Mucosa of gallbladder (tissue), 1 donor: ENCODE measurements around the gene CTAGE8. TPM values are rescaled to one million over a fixed set of nuclear protein-coding genes. Genes with fewer than 3 reads are reported as not detected.
"Not testable (repeated sequence)": the region's sequence is repeated elsewhere in the genome, so short reads cannot be mapped to it uniquely, and the experiment has no call there.

Experiments
- DNase-seq: peaks from one replicate; pipeline ENCODE4 v3.0.0-alpha.2; 2020; ENCODE audit warnings: low spot score
- total RNA-seq: library from RNA; stranded (reverse); gene quantifications from one replicate; pipeline ENCODE4 v1.2.1, GENCODE V29; 2021
- donor health status: DM: no; HTN: no; CAD: no.

The CTAGE8 gene
- total RNA-seq, 1 donor from 2014 or later: 3.1 TPM

DNA sequence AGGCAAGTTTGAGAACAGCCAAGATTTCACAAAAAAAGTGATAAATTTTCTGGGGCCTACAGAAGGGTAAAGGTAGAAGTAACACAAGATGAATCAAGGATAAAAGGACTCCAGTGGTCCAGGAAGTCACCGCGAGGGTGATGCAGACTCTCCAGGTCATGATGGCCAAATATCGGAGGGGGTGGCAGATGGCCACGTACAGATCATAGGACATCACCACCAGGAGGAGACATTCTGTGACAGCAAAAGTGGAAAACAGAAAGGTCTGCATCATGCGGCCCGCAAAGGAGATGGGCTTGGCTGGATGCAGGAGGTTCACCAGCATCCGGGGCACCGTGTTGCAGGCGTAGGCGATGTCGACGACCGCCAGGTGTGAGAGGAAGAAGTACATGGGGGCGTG is 10.0 kb downstream of the CTAGE8 start:
- not testable (repeated sequence) for DNase-seq

DNA sequence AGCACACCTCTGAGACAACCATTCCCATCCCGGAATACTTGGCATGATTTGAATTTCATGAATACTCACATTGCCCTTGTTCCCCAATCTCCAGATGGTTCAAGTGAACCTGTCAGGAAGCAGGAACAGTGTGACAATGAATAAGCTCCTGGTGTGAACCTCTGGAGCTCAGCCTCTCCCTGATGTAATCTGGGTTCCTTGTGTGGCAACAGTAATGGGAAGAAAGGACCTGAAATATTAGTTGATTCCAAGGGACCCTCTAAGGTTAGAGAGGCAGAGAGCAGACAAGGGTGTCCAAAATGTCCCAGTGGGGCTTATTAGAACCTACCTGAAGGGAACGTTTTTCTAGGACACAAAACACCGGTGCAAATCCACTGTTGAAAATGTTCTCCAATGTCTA is 13.0 kb downstream of the CTAGE8 start:
- no peak for DNase-seq

DNA sequence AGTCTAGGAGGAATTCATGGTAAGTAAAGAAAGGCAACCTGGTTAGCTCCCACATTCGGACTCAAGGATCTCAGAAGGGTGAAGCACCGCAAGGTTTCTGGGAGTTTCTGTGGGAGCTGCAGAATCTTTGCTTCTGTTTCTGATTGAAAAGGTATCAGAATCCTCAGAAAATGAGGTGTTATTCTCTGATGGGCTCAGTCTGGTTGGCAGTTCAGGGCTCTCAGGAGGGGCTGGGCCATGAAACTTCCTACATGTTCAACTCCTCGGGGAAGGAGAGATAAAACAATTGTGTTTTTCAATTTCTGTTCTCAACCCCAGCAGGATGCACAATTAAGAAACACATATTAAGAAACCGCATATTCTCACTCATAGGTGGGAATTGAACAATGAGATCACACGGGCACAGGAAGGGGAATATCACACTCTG is 13.6 kb downstream of the CTAGE8 start:
- DNase-seq: no peak

DNA sequence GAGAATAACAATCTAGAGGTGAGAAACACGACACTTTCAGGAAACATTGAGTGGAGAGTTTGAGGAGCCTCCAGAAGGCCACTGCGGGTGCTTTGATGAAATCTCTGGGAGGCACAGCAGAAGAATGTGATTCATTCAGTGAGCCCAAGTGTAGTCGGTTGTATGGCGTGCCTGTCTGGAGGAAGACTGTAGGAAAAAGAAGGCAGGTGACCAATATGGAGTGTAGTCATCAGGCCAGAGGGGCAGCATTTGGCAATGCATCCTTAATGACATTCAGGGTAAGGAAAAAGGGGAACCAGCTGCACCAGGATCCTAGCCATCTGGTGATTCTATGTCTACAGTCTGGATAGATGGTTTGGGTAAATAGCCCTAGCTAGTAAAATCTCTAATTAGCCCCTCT is 16.8 kb downstream of the CTAGE8 start:
- DNase-seq: not testable (repeated sequence)

DNA sequence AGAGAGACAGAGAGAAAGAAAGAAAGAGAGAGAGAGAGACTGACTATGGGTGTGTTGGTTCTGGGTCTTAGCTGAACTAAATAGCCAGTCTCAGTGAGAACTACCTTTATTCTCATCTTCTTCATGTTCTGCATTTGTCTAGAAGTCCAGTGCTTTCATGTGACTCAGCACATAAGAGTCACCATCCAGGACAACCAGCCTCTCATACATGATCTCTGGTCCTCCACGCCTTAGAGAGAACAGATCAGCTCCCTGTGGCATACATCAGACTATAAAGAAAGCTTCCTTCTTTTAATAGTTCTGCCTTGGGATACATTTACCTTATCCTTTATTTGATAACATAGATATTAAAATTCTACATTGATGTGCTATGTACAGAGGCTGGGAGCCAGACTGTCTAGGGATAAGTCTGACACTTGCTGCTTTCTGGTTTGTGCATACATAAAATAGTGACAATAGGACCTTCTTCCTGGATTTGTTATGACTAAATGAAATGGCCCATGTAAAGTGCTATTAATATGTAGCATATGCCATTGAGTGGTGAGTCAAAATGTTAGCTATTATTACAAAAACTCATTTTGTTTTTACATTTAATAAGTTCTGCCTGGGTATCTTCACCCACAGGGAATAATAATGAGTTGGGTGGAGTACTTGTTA is 21.3 kb downstream of the CTAGE8 start:
- DNase-seq: not testable (repeated sequence)

DNA sequence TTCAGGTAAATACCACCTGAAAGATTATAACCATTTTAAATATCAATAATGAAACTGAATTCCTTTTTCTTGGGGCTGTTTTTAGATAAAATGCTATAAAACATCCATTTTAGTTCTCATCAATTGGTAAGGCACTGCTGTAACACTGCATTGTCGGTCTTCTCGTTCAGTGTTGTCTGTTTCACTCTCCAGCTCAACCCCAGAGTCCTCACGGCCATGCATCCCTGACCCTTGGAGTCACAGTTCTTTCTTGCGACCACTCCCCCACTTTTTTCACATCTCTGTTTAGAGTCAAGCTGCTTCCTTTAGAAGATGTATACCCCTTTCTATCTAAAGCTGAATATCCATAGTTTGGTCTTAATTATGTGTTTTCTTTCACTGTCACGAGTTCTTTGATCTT is 22.1 kb downstream of the CTAGE8 start:
- DNase-seq: not testable (repeated sequence)

- not testable (repeated sequence) for DNase-seq
Measured at GRCh38 chr7:144245372-144245771, 23.7 kb downstream of the CTAGE8 start.

DNA sequence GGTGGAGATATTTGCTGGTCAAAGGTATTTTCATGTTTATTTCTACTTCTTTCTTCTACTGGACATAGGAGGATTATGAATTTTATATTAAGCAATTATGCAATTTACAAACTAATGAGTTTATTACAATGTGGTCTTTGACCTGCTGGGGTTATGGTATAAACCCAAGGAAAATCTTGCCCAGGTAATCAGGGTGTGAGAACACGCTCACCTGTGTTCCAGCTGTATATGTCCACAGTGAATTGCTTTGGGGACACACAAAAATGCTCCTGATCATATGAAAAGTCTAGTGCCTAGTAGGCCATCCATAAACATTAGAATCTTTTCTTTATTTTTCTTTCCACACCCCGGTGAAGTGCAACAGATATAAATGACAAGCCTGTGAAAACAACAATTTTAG is 29.7 kb downstream of the CTAGE8 start, which contains the start of gene OR2A42:
Gene OR2A42, minus strand, starts transcription at position 241 of the 400 bp plus-strand sequence. CDS start 6,762 bp downstream, outside the sequence.
- not testable (repeated sequence) for DNase-seq

DNA sequence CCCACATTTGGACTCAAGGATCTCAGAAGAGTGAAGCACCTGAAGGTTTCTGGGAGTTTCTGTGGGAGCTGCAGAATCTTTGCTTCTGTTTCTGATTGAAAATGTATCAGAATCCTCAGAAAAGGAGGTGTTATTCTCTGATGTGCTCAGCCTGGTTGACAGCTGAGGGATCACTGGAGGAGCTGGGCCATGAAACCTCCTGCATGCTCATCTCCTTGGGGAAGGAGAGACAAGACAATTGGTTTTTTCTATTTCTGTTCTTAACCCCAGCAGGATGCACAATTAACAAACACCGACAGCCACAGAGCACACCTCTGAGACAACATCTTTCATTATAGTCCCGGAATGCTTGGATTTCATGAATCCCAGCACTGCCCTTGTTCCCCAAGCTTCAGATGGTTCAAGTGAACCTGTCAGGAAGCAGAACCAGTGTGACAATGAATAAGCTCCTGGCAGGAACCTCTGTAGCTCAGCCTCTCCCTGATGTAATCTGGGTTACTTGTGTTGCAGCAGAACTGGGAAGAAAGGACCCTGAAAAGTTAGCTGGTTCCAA is 30.5 kb downstream of the CTAGE8 start:
- DNase-seq: not testable (repeated sequence)

GRCh38 chr7:144233039-144233438 is 36.0 kb downstream of the CTAGE8 start:
- DNase-seq: not testable (repeated sequence)

- not testable (repeated sequence) for DNase-seq
Measured at GRCh38 chr7:144231027-144231426, 38.1 kb downstream of the CTAGE8 start.

- not testable (repeated sequence) for DNase-seq
Measured at GRCh38 chr7:144228810-144229209, 40.3 kb downstream of the CTAGE8 start.

- not testable (repeated sequence) for DNase-seq
Measured at GRCh38 chr7:144226866-144227265, 42.2 kb downstream of the CTAGE8 start.

GRCh38 chr7:144223675-144224074 is 45.4 kb downstream of the CTAGE8 start:
- DNase-seq: not testable (repeated sequence)

DNA sequence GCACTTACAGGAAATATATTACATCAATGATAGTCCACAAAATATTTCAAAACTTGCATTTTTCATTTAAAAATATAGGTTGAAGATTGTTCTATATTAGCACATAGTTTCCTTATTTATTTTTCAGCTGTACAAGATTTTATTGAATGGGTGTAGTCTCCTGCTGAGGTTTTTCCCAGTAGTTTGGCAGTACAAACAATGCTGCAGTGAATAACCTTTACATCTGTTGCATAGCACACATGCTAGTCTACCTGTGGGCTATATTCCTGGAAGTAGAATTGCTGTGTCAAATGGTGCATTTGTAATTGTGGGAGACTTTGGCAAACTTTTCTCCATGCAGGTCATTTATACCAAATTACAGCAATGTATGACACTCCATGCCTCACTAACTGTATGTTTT is 48.6 kb downstream of the CTAGE8 start:
- not testable (repeated sequence) for DNase-seq

DNA sequence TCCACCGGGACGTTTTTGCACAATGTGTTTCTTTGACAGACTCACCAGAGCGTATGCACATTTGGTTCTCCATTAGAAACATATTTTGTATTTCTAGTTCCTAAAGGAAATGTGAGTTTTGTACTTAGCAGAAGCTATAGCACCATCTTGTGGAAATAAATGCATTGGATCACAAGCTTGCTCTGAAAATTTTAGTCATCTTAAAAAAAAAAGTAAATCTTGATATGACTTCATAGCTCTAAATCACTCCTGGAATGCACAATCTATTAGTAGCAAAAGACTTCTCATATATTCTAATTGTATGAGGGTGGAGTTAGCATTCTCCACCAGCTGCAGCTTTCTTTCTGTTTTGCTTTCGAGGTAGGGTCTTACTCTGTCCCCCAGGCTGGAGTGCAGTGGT is 49.9 kb downstream of the CTAGE8 start:
- DNase-seq: not testable (repeated sequence)

- not testable (repeated sequence) for DNase-seq
Measured at GRCh38 chr7:144218581-144218980, 50.5 kb downstream of the CTAGE8 start.

DNA sequence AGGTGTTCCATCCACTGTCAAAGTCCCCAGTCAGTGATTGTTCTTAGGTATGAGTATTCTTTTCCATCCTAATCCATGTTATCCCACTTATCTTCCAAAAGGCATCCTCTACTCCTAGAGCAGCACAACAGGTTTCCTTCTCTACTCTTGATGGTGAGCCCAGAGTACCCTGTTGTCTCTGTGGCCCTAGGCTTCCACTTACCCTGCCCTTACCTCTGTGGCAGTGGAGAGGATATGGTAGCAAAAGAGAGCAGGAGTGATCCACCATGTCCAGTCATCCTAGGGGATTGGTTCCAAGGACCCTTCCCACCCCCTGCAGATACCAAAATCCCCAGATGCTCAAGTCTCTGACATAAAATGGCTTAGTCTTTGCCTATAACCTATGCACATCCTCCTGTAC is 51.9 kb downstream of the CTAGE8 start:
- not testable (repeated sequence) for DNase-seq

Other genes with a start within 250 kb of the CTAGE8 start
- not detected for gene OR2A5, start 220.3 kb downstream of the CTAGE8 start, total RNA-seq
- gene OR2A25, start 199.5 kb downstream of the CTAGE8 start, total RNA-seq: not detected
- gene OR2A12, start 183.0 kb downstream of the CTAGE8 start, total RNA-seq: not detected
- gene OR2A2, start 159.7 kb downstream of the CTAGE8 start, total RNA-seq: not detected
- not detected for gene OR2A14, start 146.1 kb downstream of the CTAGE8 start, total RNA-seq
- 7.5 TPM for gene CTAGE4, start 85.8 kb downstream of the CTAGE8 start, total RNA-seq
- gene ARHGEF35, start 73.5 kb downstream of the CTAGE8 start, total RNA-seq: 10.5 TPM
- gene OR2A42, start 29.7 kb downstream of the CTAGE8 start, total RNA-seq: not detected
- gene OR2A7, start 4.5 kb downstream of the CTAGE8 start, total RNA-seq: 4.8 TPM
- gene OR2A1, start 43.1 kb upstream of the CTAGE8 start, total RNA-seq: not detected
- 45.8 TPM for gene ARHGEF5, start 86.1 kb upstream of the CTAGE8 start, total RNA-seq
- gene NOBOX, start 134.4 kb upstream of the CTAGE8 start, total RNA-seq: not detected